Endothelial cell (in vitro differentiated cells): ENCODE results near the gene ARHGAP15. TPM values are rescaled to one million over a fixed set of nuclear protein-coding genes. Genes with fewer than 3 reads are reported as not detected.
A peak's percentile ranks its signal among the peaks of the same experiment; 100 is the strongest.

Source experiments
- DNase-seq: peaks from one replicate; pipeline ENCODE4 v3.0.0; 2021; ENCODE audit warnings: low spot score
- H3K27ac Mint-ChIP-seq: one replicate; pipeline ENCODE4 v1.8.0; 2021; ENCODE audit warnings: mixed read lengths, inconsistent platforms; ENCODE audit not compliant: unreplicated experiment
- H3K27me3 Mint-ChIP-seq: one replicate; pipeline ENCODE4 v1.8.0; 2021; ENCODE audit warnings: mild to moderate bottlenecking, moderate library complexity, mixed read lengths, inconsistent platforms; ENCODE audit not compliant: unreplicated experiment
- H3K36me3 Mint-ChIP-seq: one replicate; pipeline ENCODE4 v1.8.0; 2021; ENCODE audit warnings: mild to moderate bottlenecking, low read depth, mixed read lengths, inconsistent platforms; ENCODE audit not compliant: unreplicated experiment
- H3K4me1 Mint-ChIP-seq: one replicate; pipeline ENCODE4 v1.8.0; 2021; ENCODE audit warnings: mild to moderate bottlenecking, mixed read lengths, inconsistent platforms; ENCODE audit not compliant: unreplicated experiment
- H3K4me3 Mint-ChIP-seq: one replicate; pipeline ENCODE4 v1.8.0; 2021; ENCODE audit warnings: mild to moderate bottlenecking, mixed read lengths, inconsistent platforms; ENCODE audit not compliant: unreplicated experiment
- H3K9me3 Mint-ChIP-seq: one replicate; pipeline ENCODE4 v1.8.0; 2021; ENCODE audit warnings: mixed read lengths, inconsistent platforms; ENCODE audit not compliant: unreplicated experiment
- total RNA-seq: library from RNA; stranded (reverse); fragmentation: NEBNext Ultra II Directional; extraction: Animal tissue kit (Norgen Biotek cat#: 25700); gene quantifications from one replicate; pipeline ENCODE4 v1.2.1, GENCODE V29; 2021; ENCODE audit not compliant: unreplicated experiment
- TF ChIP-seq, protein P1 (sequence below): fragments of 200-600 bp; sonication (generic); IDR thresholded peaks from one replicate; pipeline ENCODE4 v1.5.0; 2021; ENCODE audit warnings: antibody characterized with exemption; ENCODE audit not compliant: unreplicated experiment

Gene ARHGAP15
- total RNA-seq, 1 donor from 2014 or later: not detected

DNA sequence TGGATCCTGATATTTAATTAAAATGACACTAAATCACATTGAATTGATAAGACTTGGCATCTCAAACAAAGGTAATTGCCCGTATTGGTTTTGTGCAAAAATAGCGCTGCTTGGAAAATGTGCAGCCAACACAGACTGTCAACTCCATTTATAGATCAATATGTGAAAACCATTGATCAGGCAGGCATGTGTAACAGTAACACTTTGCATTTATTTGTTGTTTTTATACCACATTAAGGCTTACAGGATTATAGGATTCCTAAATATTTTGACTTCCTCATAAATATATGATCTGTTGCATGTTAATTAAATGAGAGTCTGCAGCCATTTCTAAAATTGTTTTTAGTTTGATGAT is 30.2 kb downstream of the ARHGAP15 start:
- no peak overlapping the region for H3K27ac Mint-ChIP-seq
- no peak for DNase-seq
- H3K36me3 Mint-ChIP-seq: no peaks in the 10 kb centered on the region
- TF ChIP-seq, protein P1, sequence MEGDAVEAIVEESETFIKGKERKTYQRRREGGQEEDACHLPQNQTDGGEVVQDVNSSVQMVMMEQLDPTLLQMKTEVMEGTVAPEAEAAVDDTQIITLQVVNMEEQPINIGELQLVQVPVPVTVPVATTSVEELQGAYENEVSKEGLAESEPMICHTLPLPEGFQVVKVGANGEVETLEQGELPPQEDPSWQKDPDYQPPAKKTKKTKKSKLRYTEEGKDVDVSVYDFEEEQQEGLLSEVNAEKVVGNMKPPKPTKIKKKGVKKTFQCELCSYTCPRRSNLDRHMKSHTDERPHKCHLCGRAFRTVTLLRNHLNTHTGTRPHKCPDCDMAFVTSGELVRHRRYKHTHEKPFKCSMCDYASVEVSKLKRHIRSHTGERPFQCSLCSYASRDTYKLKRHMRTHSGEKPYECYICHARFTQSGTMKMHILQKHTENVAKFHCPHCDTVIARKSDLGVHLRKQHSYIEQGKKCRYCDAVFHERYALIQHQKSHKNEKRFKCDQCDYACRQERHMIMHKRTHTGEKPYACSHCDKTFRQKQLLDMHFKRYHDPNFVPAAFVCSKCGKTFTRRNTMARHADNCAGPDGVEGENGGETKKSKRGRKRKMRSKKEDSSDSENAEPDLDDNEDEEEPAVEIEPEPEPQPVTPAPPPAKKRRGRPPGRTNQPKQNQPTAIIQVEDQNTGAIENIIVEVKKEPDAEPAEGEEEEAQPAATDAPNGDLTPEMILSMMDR: no peak
- H3K27me3 Mint-ChIP-seq: no peaks in the 10 kb centered on the region
- H3K9me3 Mint-ChIP-seq: no peaks in the 10 kb centered on the region
- H3K4me1 Mint-ChIP-seq: no peaks in the 10 kb centered on the region
- no peak overlapping the region for H3K4me3 Mint-ChIP-seq

DNA sequence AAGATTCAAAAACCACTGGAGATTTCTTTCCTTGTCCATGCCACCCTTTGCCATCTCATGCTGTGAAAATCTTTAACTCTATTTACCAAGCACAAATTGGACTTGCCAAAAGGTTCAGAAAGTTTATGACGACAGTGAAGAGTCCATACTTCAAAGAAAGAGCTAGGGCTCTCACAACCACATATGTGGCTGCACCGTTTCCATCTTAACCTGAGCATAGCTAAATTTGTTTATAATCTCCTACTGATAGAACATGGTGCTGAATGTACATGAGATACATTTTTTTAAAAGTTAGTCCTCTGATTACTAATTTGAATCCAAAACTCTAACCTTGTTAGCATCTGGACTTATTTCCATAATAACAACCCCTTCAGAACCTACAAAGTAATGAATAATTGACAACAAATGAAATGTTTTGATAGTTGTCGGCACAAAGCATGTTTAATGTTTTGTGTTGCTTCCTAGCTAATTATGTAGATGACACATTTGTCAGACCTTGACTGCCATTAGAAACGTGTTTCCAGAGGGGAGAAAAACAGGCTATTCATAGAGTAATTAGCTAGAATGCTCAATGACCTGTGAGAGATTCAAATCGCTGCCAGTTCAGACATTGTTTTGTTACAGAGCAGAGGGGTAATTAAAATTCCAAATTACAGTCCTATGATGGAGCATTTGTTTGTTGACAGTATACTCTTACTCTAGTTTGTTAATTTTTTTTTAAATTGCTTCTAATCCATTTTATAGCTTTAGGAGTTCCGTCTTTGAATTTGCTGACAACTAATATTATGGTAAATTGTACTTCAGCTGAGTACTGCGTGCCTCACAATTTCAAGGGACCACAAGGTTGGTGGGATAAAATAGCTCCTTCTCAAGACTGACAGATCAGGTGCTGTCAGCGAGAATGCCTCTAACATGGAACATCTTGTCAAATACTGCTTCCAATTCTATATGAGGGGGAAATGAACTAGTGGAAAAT is 31.8 kb downstream of the ARHGAP15 start:
- TF ChIP-seq, protein P1: no peak
- Mint-ChIP-seq H3K27me3 (no peaks in the 10 kb centered on the region), H3K4me1 (no peaks in the 10 kb centered on the region), H3K9me3 (no peaks in the 10 kb centered on the region), H3K27ac (no peak overlapping the region), H3K4me3 (no peak overlapping the region), H3K36me3 (no peaks in the 10 kb centered on the region)
- DNase-seq: no peak

DNA sequence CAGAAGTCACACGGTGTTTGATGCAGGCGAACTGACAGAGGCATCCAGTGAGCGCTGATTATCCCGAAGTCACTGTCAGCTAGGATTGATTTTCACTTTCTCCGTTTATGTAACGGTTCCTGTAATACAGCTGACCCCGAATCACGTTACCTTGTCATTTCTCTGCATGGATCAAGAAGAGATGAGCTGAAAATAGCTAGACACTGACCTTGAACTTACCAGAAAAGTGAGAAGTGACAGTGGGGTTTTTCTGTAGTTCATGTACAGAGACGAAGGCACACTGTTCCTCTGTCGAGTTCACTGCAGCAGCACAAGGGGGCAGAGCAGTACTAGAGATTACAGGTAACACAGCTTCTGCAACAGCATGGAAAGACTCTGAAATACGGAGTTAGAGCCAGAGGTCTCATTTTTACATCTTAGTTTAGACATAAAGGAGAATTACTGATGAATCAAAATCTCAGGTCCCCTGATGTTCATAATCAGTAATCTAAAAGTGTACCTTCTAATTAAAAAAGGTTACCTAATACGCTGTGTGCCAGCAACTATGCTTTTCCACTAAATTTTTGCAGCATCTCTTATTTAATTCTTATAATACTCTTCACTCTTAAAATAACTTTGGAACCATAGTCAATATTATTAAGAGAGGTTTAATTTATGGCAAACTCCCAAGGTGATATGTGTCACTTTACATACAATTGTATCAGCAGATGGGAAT is 33.1 kb downstream of the ARHGAP15 start:
- TF ChIP-seq, protein P1: no peak
- H3K27me3 Mint-ChIP-seq: no peaks in the 10 kb centered on the region
- peak; percentile 44 for DNase-seq
- H3K4me1 Mint-ChIP-seq: no peaks in the 10 kb centered on the region
- no peaks in the 10 kb centered on the region for H3K9me3 Mint-ChIP-seq
- H3K4me3 Mint-ChIP-seq: no peak overlapping the region
- H3K27ac Mint-ChIP-seq: no peak overlapping the region
- no peaks in the 10 kb centered on the region for H3K36me3 Mint-ChIP-seq

DNA sequence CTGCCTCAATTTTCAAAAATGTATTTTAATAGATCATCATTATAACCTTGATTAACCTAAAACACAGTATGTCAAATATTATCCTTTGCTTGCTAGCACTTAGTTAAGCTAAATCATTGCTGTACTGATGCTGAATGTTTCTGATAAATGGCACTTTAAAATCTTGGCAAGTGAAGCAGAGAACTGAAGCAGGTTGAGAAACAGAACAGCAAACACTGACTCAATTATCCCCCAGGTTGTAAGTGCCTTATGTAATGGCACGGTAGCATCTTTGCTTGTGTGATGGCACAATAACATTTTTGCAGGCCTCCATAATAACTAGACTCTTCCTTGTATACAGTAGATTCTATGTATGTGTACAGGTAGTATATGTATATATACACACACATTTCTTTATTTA is 33.8 kb downstream of the ARHGAP15 start:
- Mint-ChIP-seq H3K4me3 (no peak overlapping the region), H3K9me3 (no peaks in the 10 kb centered on the region), H3K4me1 (no peaks in the 10 kb centered on the region), H3K27ac (no peak overlapping the region), H3K36me3 (no peaks in the 10 kb centered on the region), H3K27me3 (no peaks in the 10 kb centered on the region)
- no peak for DNase-seq
- TF ChIP-seq, protein P1: no peak

DNA sequence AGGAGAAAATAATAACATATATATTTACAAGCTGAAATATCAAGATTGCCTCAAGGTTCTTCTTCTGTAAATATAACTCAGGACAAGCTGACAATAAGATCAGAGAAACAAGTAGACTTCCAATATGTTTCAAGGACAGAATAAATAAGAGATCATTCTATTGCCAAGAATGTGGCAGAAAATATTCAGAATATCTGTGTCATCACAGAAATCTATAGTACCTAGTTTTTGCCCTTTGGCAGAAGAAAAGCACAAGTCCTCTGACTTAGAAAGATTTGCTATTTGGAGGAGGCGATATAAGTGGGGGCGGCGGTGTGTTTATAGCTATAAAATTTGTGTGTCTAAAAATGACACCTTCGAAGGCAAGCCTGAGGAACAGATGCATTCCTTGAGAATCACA is 34.3 kb downstream of the ARHGAP15 start:
- DNase-seq: no peak
- Mint-ChIP-seq H3K27me3 (no peaks in the 10 kb centered on the region), H3K4me3 (no peak overlapping the region), H3K27ac (no peak overlapping the region), H3K36me3 (no peaks in the 10 kb centered on the region), H3K9me3 (no peaks in the 10 kb centered on the region), H3K4me1 (no peaks in the 10 kb centered on the region)
- TF ChIP-seq, protein P1: no peak
